Upper lobe of right lung (tissue), 1 donor: ENCODE results near the gene ESRRA. TPM values are rescaled to one million over a fixed set of nuclear protein-coding genes. Genes with fewer than 3 reads are reported as not detected.

Experiments used
- ATAC-seq: fragments of 200-7000 bp; cut with Tn5 transposase; one replicate; pipeline ENCODE4 v1.9.1; 2020; ENCODE audit warnings: mild to moderate bottlenecking, moderate library complexity
- DNase-seq: peaks from one replicate; pipeline ENCODE4 v3.0.0-alpha.2; 2020
- H3K27ac ChIP-seq: fragments of 200-600 bp; one replicate; pipeline ENCODE4 v1.8.0; 2022
- H3K27me3 ChIP-seq: fragments of 200-600 bp; one replicate; pipeline ENCODE4 v1.8.0; 2022; ENCODE audit warnings: mild to moderate bottlenecking
- H3K36me3 ChIP-seq: fragments of 200-600 bp; one replicate; pipeline ENCODE4 v1.8.0; 2022
- H3K4me1 ChIP-seq: fragments of 200-600 bp; one replicate; pipeline ENCODE4 v1.8.0; 2022
- H3K4me3 ChIP-seq: fragments of 200-600 bp; one replicate; pipeline ENCODE4 v1.8.0; 2022; ENCODE audit warnings: mild to moderate bottlenecking
- H3K9me3 ChIP-seq: fragments of 200-600 bp; one replicate; pipeline ENCODE4 v1.8.0; 2022
- intact Hi-C: fragments of 100-400 bp; cut with DNase I; formaldehyde crosslinking; loops from one replicate; pipeline ENCODE4 v1.11.0; 2022
- total RNA-seq: library from RNA; stranded (reverse); fragmentation: NEBNext Ultra II Directional; extraction: Animal tissue kit (Norgen Biotek cat#: 25700); gene quantifications from one replicate; pipeline ENCODE4 v1.2.1, GENCODE V29; 2021
- TF ChIP-seq, protein P1 (sequence below): fragments of 200-600 bp; IDR thresholded peaks from one replicate; pipeline ENCODE4 v1.8.0; 2022; ENCODE audit warnings: antibody characterized with exemption
- donor health status: DM: no; HTN: yes; CAD: no; lungs with severe emphysema.

The ESRRA gene
- total RNA-seq, 1 donor from 2014 or later: 51.9 TPM

DNA sequence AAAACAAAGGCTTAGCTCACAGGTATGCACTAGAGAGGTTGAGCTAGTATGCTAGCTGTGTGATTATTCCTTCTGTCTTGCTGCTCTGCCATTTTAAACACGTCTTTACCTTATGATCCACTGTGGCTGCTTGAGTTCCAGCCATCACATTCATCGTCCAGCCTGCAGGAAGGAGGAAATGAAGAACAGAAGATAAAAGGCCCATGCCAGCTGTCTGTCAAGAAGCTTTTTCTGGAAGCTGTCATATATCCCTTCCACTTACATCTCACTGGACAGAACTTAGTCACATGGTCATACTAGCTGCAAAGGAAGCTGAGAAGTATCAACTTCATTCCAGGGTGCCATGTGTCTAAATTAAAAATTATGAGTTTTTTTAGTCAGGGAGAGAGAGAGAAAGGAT, 22.1 kb downstream of the ESRRA start:
- intact Hi-C loops: no loop called here
- no peak for ATAC-seq
- Histone ChIP-seq H3K9me3 (no peaks in the 10 kb centered on the region), H3K36me3 (peaks cover 3% of the 10 kb centered on the region), H3K4me1 (peaks cover 13% of the 10 kb centered on the region), H3K4me3 (no peak overlapping the region), H3K27me3 (no peaks in the 10 kb centered on the region), H3K27ac (no peak overlapping the region)
- TF ChIP-seq, protein P1, sequence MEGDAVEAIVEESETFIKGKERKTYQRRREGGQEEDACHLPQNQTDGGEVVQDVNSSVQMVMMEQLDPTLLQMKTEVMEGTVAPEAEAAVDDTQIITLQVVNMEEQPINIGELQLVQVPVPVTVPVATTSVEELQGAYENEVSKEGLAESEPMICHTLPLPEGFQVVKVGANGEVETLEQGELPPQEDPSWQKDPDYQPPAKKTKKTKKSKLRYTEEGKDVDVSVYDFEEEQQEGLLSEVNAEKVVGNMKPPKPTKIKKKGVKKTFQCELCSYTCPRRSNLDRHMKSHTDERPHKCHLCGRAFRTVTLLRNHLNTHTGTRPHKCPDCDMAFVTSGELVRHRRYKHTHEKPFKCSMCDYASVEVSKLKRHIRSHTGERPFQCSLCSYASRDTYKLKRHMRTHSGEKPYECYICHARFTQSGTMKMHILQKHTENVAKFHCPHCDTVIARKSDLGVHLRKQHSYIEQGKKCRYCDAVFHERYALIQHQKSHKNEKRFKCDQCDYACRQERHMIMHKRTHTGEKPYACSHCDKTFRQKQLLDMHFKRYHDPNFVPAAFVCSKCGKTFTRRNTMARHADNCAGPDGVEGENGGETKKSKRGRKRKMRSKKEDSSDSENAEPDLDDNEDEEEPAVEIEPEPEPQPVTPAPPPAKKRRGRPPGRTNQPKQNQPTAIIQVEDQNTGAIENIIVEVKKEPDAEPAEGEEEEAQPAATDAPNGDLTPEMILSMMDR: no peak
- no peak for DNase-seq

DNA sequence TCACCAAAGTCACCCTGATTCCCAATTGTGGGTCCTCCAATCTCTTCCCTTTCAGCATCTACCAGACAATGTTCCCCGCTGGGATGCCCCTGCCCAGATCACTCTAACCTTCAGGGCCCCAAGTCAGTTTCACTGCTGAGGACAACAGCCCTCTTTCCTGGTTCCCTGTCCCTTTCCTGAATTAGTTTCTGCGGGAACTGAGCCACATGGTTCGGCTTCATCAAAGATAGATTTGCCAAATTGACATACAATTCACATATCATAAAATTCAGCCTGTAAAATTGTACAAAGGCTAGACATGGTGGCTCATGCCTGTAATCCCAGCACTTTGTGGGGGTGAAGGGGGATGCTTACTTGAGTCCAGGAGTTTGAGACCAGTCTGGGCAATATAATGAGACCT, 22.7 kb downstream of the ESRRA start:
- H3K4me1 ChIP-seq: peaks cover 13% of the 10 kb centered on the region
- H3K36me3 ChIP-seq: no peaks in the 10 kb centered on the region
- H3K27me3 ChIP-seq: no peaks in the 10 kb centered on the region
- no peaks in the 10 kb centered on the region for H3K9me3 ChIP-seq
- ATAC-seq (no peak), DNase-seq (no peak)
- TF ChIP-seq, protein P1: no peak
- H3K27ac ChIP-seq: no peak overlapping the region
- intact Hi-C loops: no loop called here
- no peak overlapping the region for H3K4me3 ChIP-seq

DNA sequence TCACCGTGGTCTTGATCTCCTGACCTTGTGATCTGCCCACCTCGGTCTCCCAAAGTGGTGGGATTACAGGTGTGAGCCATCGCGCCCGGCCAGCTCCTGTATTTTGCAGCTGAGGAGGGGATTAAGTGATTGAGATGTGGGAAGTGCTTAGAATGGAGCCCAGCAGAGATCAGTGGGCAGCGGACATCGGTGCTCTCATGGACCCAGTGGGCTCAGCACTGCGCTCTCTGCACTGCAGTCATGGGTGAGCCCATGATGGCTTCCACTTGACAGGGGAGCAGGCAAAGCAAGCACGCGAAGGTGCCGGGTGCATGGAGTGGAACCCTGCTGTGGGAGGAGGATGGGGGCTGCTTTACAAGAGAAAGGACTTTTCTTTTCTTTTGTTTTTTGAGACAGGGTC, 25.6 kb downstream of the ESRRA start:
- ATAC-seq: no peak
- peak; percentile 58 for DNase-seq
- H3K36me3 ChIP-seq: no peaks in the 10 kb centered on the region
- no peaks in the 10 kb centered on the region for H3K9me3 ChIP-seq
- no peak overlapping the region for H3K27ac ChIP-seq
- H3K4me1 ChIP-seq: peaks cover 13% of the 10 kb centered on the region
- intact Hi-C loops: no loop called here
- no peaks in the 10 kb centered on the region for H3K27me3 ChIP-seq
- H3K4me3 ChIP-seq: no peak overlapping the region
- TF ChIP-seq, protein P1: no peak

DNA sequence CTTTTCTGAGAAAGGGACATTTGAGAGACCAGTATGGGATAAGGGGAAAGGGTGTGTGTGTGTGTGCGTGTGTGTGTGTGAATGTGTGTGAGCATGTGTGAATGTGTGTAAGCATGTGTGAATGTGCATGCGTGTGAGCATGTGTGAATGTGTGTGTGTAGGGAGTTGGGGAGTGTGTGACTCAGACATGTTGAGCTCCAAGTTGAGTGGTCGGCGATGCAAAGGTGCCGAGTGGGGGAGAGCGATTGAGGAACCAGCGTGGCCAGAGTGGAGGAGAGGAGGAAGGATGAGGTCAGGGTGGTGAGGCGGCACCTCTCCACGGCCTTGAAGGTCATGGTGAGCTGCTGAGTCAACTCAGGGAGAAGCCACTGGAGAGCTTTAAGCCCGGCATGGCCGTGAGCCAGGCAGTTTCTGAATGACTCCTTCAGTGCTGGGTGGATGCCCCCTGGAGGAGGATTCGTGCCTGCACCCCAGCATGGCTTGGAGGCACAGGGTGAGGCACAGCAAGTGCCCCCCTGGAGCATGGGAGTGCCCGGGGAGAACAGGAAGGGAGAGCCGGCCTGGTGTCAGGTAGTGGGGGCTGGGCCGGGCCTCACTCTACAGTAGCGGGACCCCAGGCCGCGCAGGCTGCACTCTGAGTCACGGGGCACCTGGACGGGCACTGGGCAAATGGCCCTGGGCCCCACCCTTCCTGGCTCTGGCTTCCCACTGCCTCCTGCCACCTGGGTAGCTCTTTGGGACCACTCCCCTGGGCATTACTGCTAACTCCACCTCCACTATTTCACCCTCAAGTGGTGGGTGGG, 26.4 kb downstream of the ESRRA start:
- Histone ChIP-seq H3K9me3 (no peaks in the 10 kb centered on the region), H3K27me3 (no peaks in the 10 kb centered on the region), H3K36me3 (no peaks in the 10 kb centered on the region), H3K27ac (no peak overlapping the region), H3K4me1 (peaks cover 13% of the 10 kb centered on the region), H3K4me3 (no peak overlapping the region)
- TF ChIP-seq, protein P1: peak; percentile 57
- ATAC-seq: peak; percentile 92
- intact Hi-C loops: no loop called here
- peak; percentile 95 for DNase-seq

DNA sequence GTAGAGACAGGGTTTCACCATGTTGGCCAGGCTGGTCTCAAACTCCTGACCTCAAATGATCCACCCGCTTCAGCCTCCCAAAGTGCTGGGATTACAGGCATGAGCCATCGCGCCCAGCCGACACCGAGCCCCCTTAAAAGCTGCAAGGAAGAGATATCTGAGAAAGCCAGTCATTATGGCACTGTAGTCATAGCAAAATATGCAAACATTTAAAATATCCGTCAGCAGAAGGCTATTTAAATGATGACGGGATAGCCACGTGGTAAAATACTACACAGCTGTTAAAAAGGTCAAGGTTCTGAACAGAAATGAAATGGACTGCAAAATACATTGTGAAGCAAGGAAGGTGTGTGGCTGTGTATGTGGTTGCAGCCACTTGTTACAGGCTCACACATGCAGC, 28.2 kb downstream of the ESRRA start:
- Histone ChIP-seq H3K36me3 (no peaks in the 10 kb centered on the region), H3K9me3 (no peaks in the 10 kb centered on the region), H3K27me3 (no peaks in the 10 kb centered on the region), H3K4me1 (peaks cover 13% of the 10 kb centered on the region), H3K4me3 (no peak overlapping the region), H3K27ac (no peak overlapping the region)
- TF ChIP-seq, protein P1: no peak
- ATAC-seq (no peak), DNase-seq (no peak)
- intact Hi-C loops: no loop called here
